Activated CD8-positive, alpha-beta memory T cell treated with anti-CD3 and anti-CD28 coated beads for 48 hours (primary cell): Measurements from ENCODE around the gene GOT2.
"Not testable (repeated sequence)": the region's sequence is repeated elsewhere in the genome, so short reads cannot be mapped to it uniquely, and the experiment has no call there.

Experiments used
- DNase-seq, 3 experiments: peaks; one replicate each; pipeline ENCODE4 v3.0.0-alpha.2; 2020; ENCODE audit warnings: low read depth in 2 of 3, low spot score in 2 of 3

GOT2 gene

GRCh38 chr16:58723109-58723508, 11.0 kb downstream of the GOT2 start:
- DNase-seq = no peak

DNA sequence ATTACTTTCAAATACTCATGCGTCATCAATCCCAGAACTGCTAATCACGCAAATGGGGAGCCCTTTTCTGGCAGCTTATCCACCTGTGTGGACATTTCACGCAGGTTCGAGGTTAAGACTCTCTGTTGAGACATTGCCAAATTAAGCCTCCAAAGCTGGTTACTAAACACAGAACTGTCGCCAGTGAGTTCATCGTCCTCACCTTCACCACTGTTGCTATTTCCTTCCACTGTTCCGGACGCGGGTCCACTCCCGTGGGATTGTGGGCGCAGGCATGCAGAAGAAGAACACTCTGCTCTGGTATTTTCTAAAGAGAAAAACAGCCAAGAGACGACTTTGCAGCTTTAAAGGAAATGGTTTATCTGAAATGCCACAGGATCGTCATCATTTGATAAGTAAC, 16.1 kb downstream of the GOT2 start:
- no peak for DNase-seq

- DNase-seq = no peak
These were observed 17.6 kb downstream of the GOT2 start for GRCh38 chr16:58716468-58716867.

GRCh38 chr16:58713742-58714141, 20.4 kb downstream of the GOT2 start:
- DNase-seq = no peak

DNA sequence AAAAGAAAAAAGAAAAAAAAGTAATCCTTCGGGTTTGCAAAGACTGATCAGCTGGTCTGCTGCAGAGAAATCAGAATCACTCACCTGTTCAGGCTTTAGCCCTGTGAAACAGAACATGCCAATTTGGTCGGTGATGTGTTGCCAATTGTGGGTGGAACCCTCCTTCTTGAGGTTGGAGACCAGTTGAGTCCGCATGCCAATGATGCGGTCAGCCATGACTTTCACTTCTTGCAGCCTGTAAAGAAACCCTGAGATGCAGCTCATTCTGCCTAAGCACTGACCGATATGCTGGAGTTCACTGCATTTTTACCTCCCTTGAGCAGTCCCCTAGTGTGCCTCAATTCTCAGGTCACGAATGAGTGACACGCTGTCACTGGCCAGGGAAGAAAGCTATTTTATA, 24.8 kb downstream of the GOT2 start:
- DNase-seq = no peak

DNA sequence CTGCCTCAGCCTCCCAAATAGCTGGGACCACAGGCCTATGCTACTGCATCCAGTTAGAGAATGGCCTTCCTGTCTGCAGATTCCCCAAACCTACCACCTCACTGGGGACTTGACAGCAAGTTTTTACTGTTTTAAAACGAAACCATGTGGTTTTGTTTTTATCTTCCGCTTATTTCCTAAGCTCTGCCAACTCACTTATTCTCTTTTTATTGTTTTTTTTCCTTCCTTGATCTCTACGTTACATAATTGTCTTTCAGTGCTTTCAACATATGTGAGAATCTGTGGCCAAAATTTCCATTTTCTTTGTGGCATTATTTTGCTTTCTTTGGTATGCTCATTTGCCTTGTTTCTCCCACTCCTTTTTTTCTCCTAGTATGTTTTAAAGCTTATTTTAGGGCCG, 35.0 kb downstream of the GOT2 start:
- DNase-seq = no peak

- no peak for DNase-seq
These were observed 38.7 kb downstream of the GOT2 start for GRCh38 chr16:58695368-58695767.

DNA sequence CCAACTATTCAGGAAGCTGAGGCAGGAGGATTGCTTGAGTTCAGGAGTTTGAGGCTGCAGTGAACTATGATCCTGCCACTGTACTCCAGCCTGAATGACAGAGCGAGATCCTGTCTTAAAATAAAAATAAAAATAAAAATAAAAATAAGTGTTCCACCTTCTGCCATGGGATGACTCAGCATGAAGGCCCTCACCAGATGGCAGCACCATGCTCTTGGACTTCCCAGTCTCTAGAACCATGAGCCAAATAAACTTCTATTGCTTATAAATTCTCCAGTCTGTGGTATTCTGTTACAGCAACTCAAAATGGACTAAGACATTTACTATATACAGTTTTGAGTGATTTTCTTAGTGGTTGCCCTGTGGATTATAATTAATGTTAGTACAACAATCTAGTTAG, 41.7 kb downstream of the GOT2 start:
- no peak for DNase-seq

- not testable (repeated sequence) for DNase-seq
These were observed 47.0 kb downstream of the GOT2 start for GRCh38 chr16:58686985-58687706.

DNA sequence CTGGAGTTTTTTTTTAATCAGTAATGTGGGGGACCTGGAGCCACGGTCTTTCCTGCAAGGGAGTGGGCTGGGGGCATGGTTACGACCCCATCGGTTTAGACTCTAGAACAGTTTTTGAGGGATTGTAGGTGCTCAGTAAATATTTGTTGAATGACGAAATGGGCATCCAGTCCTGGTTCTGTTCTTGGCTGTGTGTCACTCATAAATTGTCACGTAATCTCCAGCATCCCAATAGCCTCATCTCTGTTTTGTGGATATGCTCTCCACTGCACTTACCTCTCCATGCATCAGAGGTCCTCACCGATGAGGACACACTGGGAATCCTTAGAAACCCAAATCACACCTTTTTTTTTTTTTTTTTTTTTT, 49.0 kb downstream of the GOT2 start:
- DNase-seq = no peak

DNA sequence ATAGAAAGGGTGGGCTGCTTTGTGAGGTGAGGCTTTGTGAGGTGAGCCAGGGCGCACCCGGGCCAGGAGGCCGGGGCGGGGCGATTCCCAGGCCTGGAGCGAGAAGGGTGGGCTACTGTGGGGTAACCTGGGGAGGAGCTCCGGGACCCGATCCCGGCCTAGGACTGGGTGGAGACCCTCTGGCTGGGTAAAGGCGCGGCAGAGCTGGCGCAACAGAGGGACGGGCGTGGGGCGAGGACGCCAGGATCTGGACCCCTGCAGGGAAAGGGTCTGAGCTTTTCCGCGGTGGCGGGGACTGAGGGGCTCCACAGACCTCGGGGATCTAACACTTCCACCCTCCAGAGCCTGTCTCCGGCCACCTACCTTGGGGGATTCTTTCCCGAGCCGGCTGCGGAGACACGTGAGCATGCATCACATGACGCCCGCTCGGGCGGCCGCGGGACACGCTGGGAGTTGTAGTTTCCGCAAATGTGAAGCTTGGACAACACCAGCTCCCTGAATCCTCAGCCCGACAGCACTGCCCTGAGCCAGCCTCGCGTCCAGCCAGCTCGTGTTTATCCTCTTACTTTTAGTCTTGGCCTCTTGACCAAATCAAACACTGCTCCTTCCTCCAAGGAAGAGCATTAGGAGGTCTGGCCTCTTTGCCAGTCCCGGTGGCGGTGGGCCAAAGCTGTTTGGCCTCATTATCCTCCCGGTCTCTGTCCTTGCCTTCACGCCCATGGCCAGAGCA, 49.6 kb downstream of the GOT2 start, which contains the start of gene SLC38A7:
Gene SLC38A7, minus strand, starts transcription at position 417 of the 730 bp plus-strand sequence. CDS start 4,644 bp downstream, outside the sequence.
- DNase-seq = peak; percentile 48 to 64 (median 57)

DNA sequence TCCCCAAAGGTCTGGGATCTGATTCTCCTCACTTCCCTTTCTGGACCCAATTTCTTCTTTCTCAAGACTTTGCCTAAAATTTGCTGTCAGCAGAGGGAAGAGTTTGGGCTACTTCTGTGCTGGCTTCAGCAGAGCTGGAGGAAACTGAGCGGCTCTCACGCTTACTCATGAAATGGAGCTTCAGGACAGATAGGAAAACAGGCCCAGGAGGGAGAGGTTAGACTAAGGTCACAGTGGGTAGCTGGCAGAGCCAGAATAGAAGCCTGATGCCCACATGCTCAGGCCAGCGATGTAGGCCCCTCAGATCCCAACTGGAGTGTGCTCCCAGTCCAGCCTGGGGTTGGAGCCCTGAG, 50.1 kb downstream of the GOT2 start:
- DNase-seq = no peak

GRCh38 chr16:58679763-58680162, 54.4 kb downstream of the GOT2 start:
- no peak for DNase-seq

DNA sequence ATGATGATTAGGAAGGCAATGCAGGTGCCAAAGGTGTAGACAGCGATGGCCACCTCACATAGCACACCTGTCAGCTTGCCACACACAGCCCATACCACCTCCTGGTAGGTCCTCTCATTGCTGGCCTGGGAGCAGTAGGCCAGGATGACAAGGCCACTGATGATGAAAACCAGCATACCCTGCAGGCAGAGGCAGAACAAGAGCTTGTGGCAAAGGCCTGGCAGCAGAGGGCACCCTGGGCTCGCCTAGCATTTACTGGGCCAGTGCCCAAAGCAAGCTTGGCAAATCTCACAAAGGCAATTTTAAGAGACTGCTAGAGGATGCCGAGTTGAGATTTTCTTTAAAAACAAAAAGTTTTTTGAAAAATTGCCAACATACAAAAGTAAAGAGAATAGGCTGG, 55.4 kb downstream of the GOT2 start:
- no peak for DNase-seq

- DNase-seq = no peak
These were observed 55.8 kb downstream of the GOT2 start for GRCh38 chr16:58678269-58678668.

DNA sequence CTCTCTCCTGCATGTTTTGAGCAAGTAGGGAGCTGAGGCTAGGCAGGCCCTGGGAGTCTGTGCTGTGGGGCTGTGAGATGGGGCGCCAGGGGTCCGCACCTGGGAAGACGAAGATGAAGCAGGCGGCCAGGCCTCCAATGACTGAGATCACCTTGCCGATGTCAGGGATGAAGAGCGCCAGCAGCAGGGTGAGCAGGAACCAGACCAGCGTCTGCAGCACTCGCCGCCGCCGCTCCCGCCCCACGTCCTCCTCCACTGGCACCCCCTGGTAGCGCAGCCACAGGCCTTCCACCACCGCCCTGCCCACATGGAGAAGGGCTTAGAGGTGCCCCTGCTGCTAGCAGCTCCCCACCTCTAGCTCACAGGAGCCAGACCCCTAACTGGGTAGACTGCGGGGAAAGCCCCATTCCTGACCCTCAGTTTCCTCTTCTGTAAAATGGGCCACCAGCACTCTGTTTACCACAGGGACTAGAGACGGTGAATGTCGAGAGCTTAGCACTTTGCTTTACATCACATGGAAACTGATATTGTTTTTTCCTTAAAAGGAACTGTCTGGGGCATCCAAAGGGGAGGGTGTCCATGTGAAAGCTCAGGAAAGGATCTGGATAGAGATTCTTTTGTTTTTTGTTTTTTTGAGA, 63.1 kb downstream of the GOT2 start:
- no peak for DNase-seq

DNA sequence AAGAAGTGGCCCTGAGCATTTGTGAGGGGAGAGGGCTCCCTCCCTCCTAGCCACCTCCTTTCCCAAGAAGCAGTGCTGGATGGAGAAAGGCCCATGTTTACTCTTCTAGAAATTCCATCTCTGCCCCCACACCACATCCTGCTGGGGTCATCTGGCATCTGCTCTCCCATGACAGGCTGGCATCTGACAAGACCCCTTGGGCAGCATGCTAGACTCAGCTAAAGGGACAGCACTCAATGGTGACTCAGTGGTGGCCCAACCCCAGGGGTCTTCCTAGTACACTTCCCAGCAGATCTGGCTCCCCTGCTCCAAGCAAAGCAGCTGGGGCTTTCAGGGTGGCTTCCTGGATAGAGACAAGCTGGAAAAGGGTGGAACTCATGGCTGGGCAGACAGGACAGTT, 63.9 kb downstream of the GOT2 start:
- no peak for DNase-seq

- DNase-seq = no peak
These were observed 68.9 kb downstream of the GOT2 start for GRCh38 chr16:58665200-58665599.

DNA sequence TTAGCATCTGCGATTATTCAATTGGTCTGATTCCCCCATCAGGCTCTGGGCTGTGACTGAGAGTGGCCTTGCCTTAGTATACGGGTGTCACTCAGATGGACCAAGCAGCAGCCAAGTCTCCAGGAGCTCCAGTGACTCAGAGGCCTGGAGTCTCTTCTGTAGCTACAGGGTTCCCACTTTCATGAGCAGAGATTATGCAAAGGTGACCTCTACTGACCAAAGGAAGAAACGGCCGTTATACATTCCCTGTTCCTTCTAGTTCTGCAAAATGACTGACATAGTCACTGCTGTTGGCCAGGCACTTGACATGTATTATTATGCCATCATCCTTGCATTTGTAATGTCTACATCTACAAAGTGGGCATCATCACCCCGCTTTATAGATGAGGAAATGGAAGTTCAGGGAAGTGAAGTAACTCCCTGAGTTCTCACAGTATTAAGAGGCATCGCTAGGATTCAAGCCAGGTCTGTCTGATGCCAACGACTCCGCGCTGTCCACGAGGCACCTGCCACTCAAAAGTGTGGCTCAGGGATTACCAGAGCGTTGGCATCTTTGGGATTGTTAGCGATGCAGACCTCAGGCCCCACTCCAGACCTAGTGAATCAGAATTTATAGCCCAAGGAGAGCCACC, 72.8 kb downstream of the GOT2 start:
- no peak for DNase-seq

DNA sequence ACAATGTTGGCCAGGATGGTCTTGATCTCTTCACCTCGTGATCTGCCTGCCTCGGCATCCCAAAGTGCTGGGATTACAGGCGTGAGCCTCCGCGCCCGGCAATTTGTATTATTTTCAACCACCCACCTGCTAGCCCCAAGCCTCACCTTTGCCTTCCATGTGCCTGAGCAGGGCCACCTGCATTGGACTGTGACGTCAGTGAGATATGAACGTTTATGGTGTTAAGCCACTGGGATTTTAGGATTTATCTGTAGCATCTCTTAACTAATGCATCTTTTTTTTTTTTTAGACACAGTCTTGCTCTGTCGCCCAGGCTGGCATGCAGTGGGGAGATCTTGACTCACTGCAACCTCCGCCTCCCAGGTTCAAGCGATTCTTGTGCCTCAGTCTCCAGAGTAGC, 74.2 kb downstream of the GOT2 start:
- DNase-seq = not testable (repeated sequence)

GRCh38 chr16:58658796-58659211, 75.3 kb downstream of the GOT2 start:
- no peak for DNase-seq
